ENCODE data around the gene IL23R. TPM values are rescaled to one million over a fixed set of nuclear protein-coding genes. Genes with fewer than 3 reads are reported as not detected.

IL23R gene
- total and polyA plus RNA-seq, 2 of the 13 experiments (the other 11 are each of a cell fraction or from before 2014, with no cell fraction given): not detected

DNA sequence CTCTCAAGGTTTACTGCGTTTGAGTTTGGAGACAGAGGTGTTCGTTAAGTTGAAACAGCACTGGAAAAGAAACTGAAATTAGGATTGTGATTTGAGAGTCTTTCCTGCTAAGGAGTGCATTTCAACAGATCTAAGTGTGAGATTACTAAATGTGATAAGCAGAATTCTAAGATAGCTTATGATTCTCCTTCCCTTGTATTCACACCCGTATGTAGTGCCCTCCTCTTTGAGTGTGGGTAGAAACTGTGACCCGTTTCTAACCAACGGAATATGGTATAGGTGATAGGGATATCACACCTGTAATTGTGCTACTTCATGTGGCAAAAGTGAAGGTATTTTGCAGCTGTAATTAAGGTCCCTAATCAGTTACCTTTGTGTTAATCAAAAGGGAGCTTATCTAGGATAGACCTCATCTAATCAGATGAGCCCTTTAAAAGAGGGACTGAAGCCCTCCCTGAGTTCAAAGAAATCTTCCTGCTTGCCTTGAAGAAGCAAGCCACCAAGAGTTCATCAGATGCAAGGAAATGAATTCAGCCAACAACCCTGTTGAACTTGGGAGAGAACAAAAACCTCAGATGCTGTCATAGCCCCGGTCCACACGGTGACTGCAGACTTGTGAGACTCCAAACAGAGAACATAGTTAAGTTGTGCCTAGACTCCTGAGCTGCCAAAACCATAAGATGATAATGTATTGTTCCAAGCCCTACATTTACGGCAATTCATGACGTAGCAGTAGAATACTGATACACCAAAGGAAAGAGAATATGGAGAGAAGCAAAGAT lies 128.8 kb downstream of the IL23R start:
- POLR2A ChIA-PET: no interaction called here

GRCh38 chr1:67298762-67299161 lies 132.5 kb downstream of the IL23R start:
- no peak for TF ChIP-seq POLR2A (IDR thresholded peaks at IDR 0.05; ENCODE audit: insufficient read depth in 1 of 2, low read depth in 2 of 2, low read length in 2 of 2)
- no peak for TF ChIP-seq GATAD2A (CRISPR knock-in tag; IDR thresholded peaks at IDR 0.05)
- TF ChIP-seq SIN3A (IDR thresholded peaks at IDR 0.05; ENCODE audit: borderline replicate concordance, low read depth, low read length): no peak
- no peak for TF ChIP-seq MXI1 (IDR thresholded peaks at IDR 0.05; ENCODE audit: borderline replicate concordance, low read depth, low read length)
- no peak for TF ChIP-seq ZBTB4 (CRISPR knock-in tag; IDR thresholded peaks at IDR 0.05; ENCODE audit: borderline replicate concordance)
- no peaks in the 10 kb centered on the region for H3K9me3 ChIP-seq (ENCODE audit: low read length)
- FAIRE-seq: no peak
- DNase-seq (ENCODE audit: low spot score): no peak
- ChIA-PET POLR2A (no interaction called here), CTCF (ENCODE audit: low intra/inter-chr PET ratio, low total read pairs) (no interaction called here)
- no TSS peak for BruUV-seq (replicated peaks)
- no peaks in the 10 kb centered on the region for H4K20me1 ChIP-seq (ENCODE audit: insufficient read depth, low read length)
- H3K79me2 ChIP-seq (ENCODE audit: insufficient read depth, low read length): no peaks in the 10 kb centered on the region
- ATAC-seq: peak; percentile 39; the same call in 1 of the 3 replicates
- H3K4me1 ChIP-seq (ENCODE audit: insufficient read depth, low read length): no peaks in the 10 kb centered on the region
- H3K4me2 ChIP-seq (ENCODE audit: low read depth, low read length): no peak overlapping the region
- no peaks in the 10 kb centered on the region for H3K36me3 ChIP-seq (replicated peaks in 1 of 2; ENCODE audit: control insufficient read depth in 1 of 2, insufficient read depth in 2 of 2, low read length in 2 of 2)
- H3K27ac ChIP-seq (ENCODE audit: extremely low read length, insufficient read depth, low read length): no peak overlapping the region
- H3K27me3 ChIP-seq (ENCODE audit: control insufficient read depth in 1 of 2, insufficient read depth in 2 of 2, low read length in 2 of 2): no peaks in the 10 kb centered on the region; a peak in 1 of 5 replicates
- H3K4me3 ChIP-seq (replicated peaks in 1 of 3; ENCODE audit: insufficient read depth in 1 of 3, low read depth in 2 of 3, low read length in 3 of 3): no peak overlapping the region
- in situ Hi-C loops (cut with HindIII; ENCODE audit: extremely low pct_ligation_motif_present, low pct_unique_long_range_greater_than_20kb) (no loop called here), intact Hi-C loops (cut with micrococcal nuclease; ENCODE audit: unreplicated experiment) (no loop called here)
- WGBS (ENCODE audit: low lambda C conversion rate): 24% methylated on average over 2 of the region's 2 CpGs
- no peak overlapping the region for H2AFZ ChIP-seq (ENCODE audit: low read length)
- H3K9ac ChIP-seq (ENCODE audit: insufficient read depth, low read depth, low read length): no peak overlapping the region

More for the DNA sequence above, 128.8 kb downstream of the IL23R start:
- Histone ChIP-seq H3K27ac (ENCODE audit: extremely low read length, insufficient read depth, low read length) (no peak overlapping the region), H3K36me3 (replicated peaks in 1 of 2; ENCODE audit: control insufficient read depth in 1 of 2, insufficient read depth in 2 of 2, low read length in 2 of 2) (no peaks in the 10 kb centered on the region), H2AFZ (ENCODE audit: low read length) (no peak overlapping the region), H4K20me1 (ENCODE audit: insufficient read depth, low read length) (no peaks in the 10 kb centered on the region), H3K4me1 (ENCODE audit: insufficient read depth, low read length) (no peaks in the 10 kb centered on the region), H3K27me3 (ENCODE audit: control insufficient read depth in 1 of 2, insufficient read depth in 2 of 2, low read length in 2 of 2) (no peaks in the 10 kb centered on the region), H3K9ac (ENCODE audit: insufficient read depth, low read depth, low read length) (no peak overlapping the region), H3K79me2 (ENCODE audit: insufficient read depth, low read length) (no peaks in the 10 kb centered on the region), H3K9me3 (ENCODE audit: low read length) (no peaks in the 10 kb centered on the region), H3K4me3 (replicated peaks in 1 of 3; ENCODE audit: insufficient read depth in 1 of 3, low read depth in 2 of 3, low read length in 3 of 3) (no peak overlapping the region), H3K4me2 (ENCODE audit: low read depth, low read length) (no peak overlapping the region)
- in situ Hi-C loops (cut with HindIII; ENCODE audit: extremely low pct_ligation_motif_present, low pct_unique_long_range_greater_than_20kb) (no loop called here), intact Hi-C loops (cut with micrococcal nuclease; ENCODE audit: unreplicated experiment) (no loop called here)
- TF ChIP-seq CREB1 (IDR thresholded peaks at IDR 0.05) (peak; percentile 48), CREB1 (CRISPR knock-in tag; IDR thresholded peaks at IDR 0.05) (no peak), ZNF362 (CRISPR knock-in tag; IDR thresholded peaks at IDR 0.05; ENCODE audit: borderline replicate concordance) (no peak), ATF7-NPFF (CRISPR knock-in tag; IDR thresholded peaks at IDR 0.05; ENCODE audit: low read depth) (no peak), REPIN1 (CRISPR knock-in tag; IDR thresholded peaks at IDR 0.05; ENCODE audit: borderline replicate concordance, low read depth) (no peak)
- DNase-seq (ENCODE audit: low spot score) (no peak), ATAC-seq (no peak), FAIRE-seq (no peak)
- no TSS peak for BruUV-seq (replicated peaks)
- CTCF ChIA-PET (ENCODE audit: low intra/inter-chr PET ratio, low total read pairs): no interaction called here
- WGBS (ENCODE audit: low lambda C conversion rate): under 1% methylated on average over 9 of the region's 9 CpGs
